Measurements from ENCODE around the gene MVD. TPM values are rescaled to one million over a fixed set of nuclear protein-coding genes. Genes with fewer than 3 reads are reported as not detected.

MVD gene
- total RNA-seq, 4 donors from 2014 or later = 36.8 to 107 (median 60.6) TPM

GRCh38 chr16:88700322-88700635, 37.4 kb upstream of the MVD start:
- Histone ChIP-seq H3K9me3 (no peaks in the 10 kb centered on the region), H3K27me3 (no peaks in the 10 kb centered on the region), H3K36me3 (peaks cover 0 to 38% (median 0%) of the 10 kb centered on the region in 3 donors), H3K4me1 (peaks cover 0 to 61% (median 19%) of the 10 kb centered on the region in 4 donors), H3K27ac (peak overlapping the region; percentile 90 to 99 (median 90)), H3K4me3 (peak overlapping the region in 3 of 4 donors; percentile 33 to 47 (median 34))
- no peak for DNase-seq
- TF ChIP-seq POLR2A (IDR thresholded peaks at IDR 0.05) (no peak), CTCF (IDR thresholded peaks at IDR 0.05) (no peak)

DNA sequence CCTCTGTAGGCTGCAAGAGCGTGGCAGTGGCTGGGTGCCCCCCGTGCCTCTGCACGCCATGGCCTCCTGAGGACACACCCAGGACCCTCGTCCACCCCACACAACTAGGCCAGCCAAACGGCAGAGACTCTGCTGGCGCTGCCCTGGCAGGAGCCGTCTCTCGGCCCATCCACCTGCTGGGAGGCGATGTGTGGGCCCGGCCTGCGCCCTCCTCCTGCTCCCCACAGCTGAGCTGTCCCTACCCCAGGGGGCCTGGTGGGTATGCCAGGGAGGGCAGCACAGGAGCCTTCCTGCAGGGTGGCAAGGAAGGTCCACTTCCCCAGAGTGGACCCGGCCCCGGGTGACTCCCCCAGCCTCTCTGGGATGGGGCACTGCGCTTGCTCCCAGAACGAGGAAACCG, 36.3 kb upstream of the MVD start:
- no peak for DNase-seq
- Histone ChIP-seq H3K4me3 (no peak overlapping the region), H3K27ac (peak overlapping the region in 2 of 4 donors; percentile 0 to 99), H3K9me3 (no peaks in the 10 kb centered on the region), H3K36me3 (peaks cover 0 to 38% (median 0%) of the 10 kb centered on the region in 3 donors), H3K4me1 (peaks cover 0 to 52% (median 15%) of the 10 kb centered on the region in 4 donors), H3K27me3 (no peaks in the 10 kb centered on the region)
- no peak for TF ChIP-seq POLR2A (IDR thresholded peaks at IDR 0.05)
- no peak for TF ChIP-seq CTCF (IDR thresholded peaks at IDR 0.05)

- TF ChIP-seq CTCF (IDR thresholded peaks at IDR 0.05) (no peak), POLR2A (IDR thresholded peaks at IDR 0.05) (no peak)
Measured at GRCh38 chr16:88698646-88699045, 35.8 kb upstream of the MVD start.

DNA sequence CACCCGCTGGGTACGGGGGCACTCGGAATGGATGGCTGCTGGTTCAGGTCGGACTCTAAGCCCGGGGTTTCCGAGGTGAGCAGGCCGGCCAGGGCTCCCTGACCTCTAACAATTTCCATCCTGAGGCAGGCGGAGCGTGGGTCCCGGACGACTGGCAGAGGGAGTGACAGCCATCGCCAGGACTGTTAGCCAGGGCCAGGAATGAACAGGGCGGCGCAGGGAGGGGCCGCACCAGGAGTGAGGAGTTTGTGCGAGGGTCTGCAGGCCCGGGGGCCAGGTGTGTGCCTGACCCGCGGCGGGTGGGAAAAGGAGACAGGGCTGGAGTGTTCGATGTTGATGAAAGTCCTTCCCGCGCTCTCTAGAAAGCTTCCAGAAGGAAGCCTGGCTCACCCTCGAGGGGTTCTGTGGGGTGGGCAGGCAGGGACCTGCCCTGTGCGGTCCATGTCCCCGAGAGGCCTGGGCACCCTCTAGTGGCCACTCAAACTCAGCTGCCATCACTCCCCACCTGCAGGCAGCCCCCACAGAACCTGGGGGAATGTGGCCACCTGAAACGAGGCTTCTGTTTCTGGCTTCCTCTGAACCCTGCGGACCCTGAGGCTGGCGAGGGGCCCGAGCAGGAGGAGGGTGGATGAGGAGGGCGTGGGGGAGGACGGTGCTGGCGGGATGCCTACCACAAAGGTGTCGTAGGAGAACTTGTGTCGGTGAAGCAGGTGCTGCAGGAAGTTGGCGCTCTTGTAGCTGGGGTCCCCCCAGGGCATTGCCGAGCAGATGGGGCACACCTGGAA, 35.1 kb upstream of the MVD start:
- peak in 2 of 3 donors; percentile 58 to 64 for DNase-seq
- H3K9me3 ChIP-seq = no peaks in the 10 kb centered on the region
- H3K27me3 ChIP-seq = no peaks in the 10 kb centered on the region
- H3K4me1 ChIP-seq = peaks cover 0 to 55% (median 16%) of the 10 kb centered on the region in 4 donors
- no peak for TF ChIP-seq POLR2A (IDR thresholded peaks at IDR 0.05)
- peak; percentile 12 to 37 (median 16) for TF ChIP-seq CTCF (IDR thresholded peaks at IDR 0.05)
- H3K4me3 ChIP-seq = no peak overlapping the region
- peaks cover 0 to 38% (median 0%) of the 10 kb centered on the region in 3 donors for H3K36me3 ChIP-seq
- H3K27ac ChIP-seq = peak overlapping the region in 2 of 4 donors; percentile 0 to 99

More at GRCh38 chr16:88698646-88699045, 35.8 kb upstream of the MVD start:
- Histone ChIP-seq H3K27me3 (no peaks in the 10 kb centered on the region), H3K27ac (peak overlapping the region in 2 of 4 donors; percentile 0 to 99), H3K4me3 (no peak overlapping the region), H3K36me3 (peaks cover 0 to 38% (median 0%) of the 10 kb centered on the region in 3 donors), H3K9me3 (no peaks in the 10 kb centered on the region), H3K4me1 (peaks cover 0 to 52% (median 15%) of the 10 kb centered on the region in 4 donors)
- DNase-seq = peak in 2 of 3 donors; percentile 71 to 77

DNA sequence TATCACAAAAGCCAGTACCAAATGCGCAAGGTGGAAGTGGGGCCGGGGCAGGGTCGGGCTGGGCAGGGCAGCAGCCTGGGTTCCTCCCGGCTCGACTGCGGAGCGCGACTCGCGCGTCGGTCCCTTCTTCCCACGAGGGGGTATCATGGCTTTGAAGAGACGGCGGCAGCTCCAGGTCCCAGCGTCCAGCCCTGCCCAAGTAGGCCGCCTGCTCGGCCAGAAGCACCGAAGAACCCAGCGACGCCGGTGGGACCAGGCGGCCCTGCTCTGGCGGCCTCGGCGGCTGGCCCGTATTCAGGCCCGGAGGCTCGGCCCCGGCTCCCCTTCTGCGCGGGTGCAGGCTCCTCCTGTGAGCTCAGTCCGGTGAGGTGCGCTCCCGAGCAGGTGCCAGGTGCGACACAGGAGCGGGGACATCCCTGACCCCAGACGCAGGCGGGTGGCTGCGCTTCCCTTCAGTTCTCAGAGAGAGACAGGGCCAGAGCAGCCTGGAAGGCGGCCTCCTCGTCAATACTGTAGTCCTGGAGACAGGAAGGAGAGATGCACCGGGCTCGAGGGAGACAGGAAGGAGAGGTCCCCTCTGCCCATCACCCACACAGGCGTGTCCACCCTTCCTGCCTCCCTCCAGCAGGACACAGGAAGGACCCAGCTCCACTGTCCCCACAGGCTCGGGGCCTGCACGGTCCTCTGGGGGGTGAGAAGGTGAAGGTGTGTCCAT, 34.4 kb upstream of the MVD start:
- H3K9me3 ChIP-seq = no peaks in the 10 kb centered on the region
- no peak overlapping the region for H3K4me3 ChIP-seq
- peak overlapping the region in 1 of 4 donors; percentile 99 for H3K27ac ChIP-seq
- TF ChIP-seq POLR2A (IDR thresholded peaks at IDR 0.05) = no peak
- no peak for TF ChIP-seq CTCF (IDR thresholded peaks at IDR 0.05)
- H3K4me1 ChIP-seq = peaks cover 0 to 52% (median 18%) of the 10 kb centered on the region in 4 donors
- DNase-seq = no peak
- H3K36me3 ChIP-seq = peaks cover 0 to 38% (median 0%) of the 10 kb centered on the region in 3 donors
- no peaks in the 10 kb centered on the region for H3K27me3 ChIP-seq
